Muscle layer of colon (tissue), 2 donors: Measurements from ENCODE around the gene DAPK2.

Experiments used
- H3K27ac ChIP-seq: one replicate; pipeline ENCODE4 v1.7.0; 2013; ENCODE audit warnings: low read depth, mild to moderate bottlenecking, low read length, moderate library complexity
- H3K27me3 ChIP-seq, 2 donors: one replicate each; pipeline ENCODE4 v1.7.0; 2013; ENCODE audit warnings: low read length in 2 of 2, mild to moderate bottlenecking in 2 of 2; ENCODE audit not compliant: insufficient read depth in 2 of 2, control insufficient read depth in 1 of 2
- H3K36me3 ChIP-seq: one replicate; pipeline ENCODE4 v1.7.0; 2013; ENCODE audit warnings: mild to moderate bottlenecking, low read length; ENCODE audit not compliant: insufficient read depth
- H3K4me1 ChIP-seq: one replicate; pipeline ENCODE4 v1.7.0; 2013; ENCODE audit warnings: mild to moderate bottlenecking, low read length; ENCODE audit not compliant: insufficient read depth
- H3K4me3 ChIP-seq, 2 donors: one replicate each; pipeline ENCODE4 v1.7.0; 2013; ENCODE audit warnings: low read length in 2 of 2, low read depth in 1 of 2, mild to moderate bottlenecking in 1 of 2, moderate library complexity in 1 of 2
- H3K9ac ChIP-seq: one replicate; pipeline ENCODE4 v1.7.0; 2013; ENCODE audit warnings: low read length
- H3K9me3 ChIP-seq: one replicate; pipeline ENCODE4 v1.7.0; 2013; ENCODE audit warnings: mild to moderate bottlenecking, low read length
- donor health status: abdominal sarcoma.
- donor health status: Adenocarcinoma of cecum.

Gene DAPK2

GRCh38 chr15:63981596-63982320 lies 64.5 kb downstream of the DAPK2 start:
- Histone ChIP-seq H3K4me3 (no peak overlapping the region), H3K4me1 (peaks cover 19% of the 10 kb centered on the region), H3K9me3 (no peaks in the 10 kb centered on the region), H3K9ac (no peak overlapping the region), H3K36me3 (no peaks in the 10 kb centered on the region), H3K27ac (no peak overlapping the region), H3K27me3 (no peaks in the 10 kb centered on the region)

GRCh38 chr15:63979262-63979793 lies 67.0 kb downstream of the DAPK2 start:
- no peak overlapping the region for H3K9ac ChIP-seq
- no peaks in the 10 kb centered on the region for H3K36me3 ChIP-seq
- H3K4me3 ChIP-seq: no peak overlapping the region
- peaks cover 19% of the 10 kb centered on the region for H3K4me1 ChIP-seq
- no peaks in the 10 kb centered on the region for H3K27me3 ChIP-seq
- no peaks in the 10 kb centered on the region for H3K9me3 ChIP-seq
- peak overlapping the region; percentile 30 for H3K27ac ChIP-seq

- Histone ChIP-seq H3K36me3 (no peaks in the 10 kb centered on the region), H3K27me3 (no peaks in the 10 kb centered on the region), H3K9me3 (no peaks in the 10 kb centered on the region), H3K4me1 (peaks cover 19% of the 10 kb centered on the region), H3K9ac (no peak overlapping the region), H3K4me3 (no peak overlapping the region), H3K27ac (peak overlapping the region; percentile 30)
Measured at GRCh38 chr15:63978511-63979261, 67.6 kb downstream of the DAPK2 start.

GRCh38 chr15:63977119-63977518 lies 69.2 kb downstream of the DAPK2 start:
- Histone ChIP-seq H3K27ac (no peak overlapping the region), H3K9ac (no peak overlapping the region), H3K36me3 (no peaks in the 10 kb centered on the region), H3K4me1 (peaks cover 19% of the 10 kb centered on the region), H3K27me3 (no peaks in the 10 kb centered on the region), H3K9me3 (no peaks in the 10 kb centered on the region), H3K4me3 (no peak overlapping the region)

GRCh38 chr15:63974021-63974420 lies 72.3 kb downstream of the DAPK2 start:
- Histone ChIP-seq H3K27ac (no peak overlapping the region), H3K4me1 (peaks cover 8% of the 10 kb centered on the region)

GRCh38 chr15:63973212-63974009 lies 72.9 kb downstream of the DAPK2 start:
- no peaks in the 10 kb centered on the region for H3K36me3 ChIP-seq
- no peaks in the 10 kb centered on the region for H3K9me3 ChIP-seq
- no peak overlapping the region for H3K27ac ChIP-seq
- peaks cover 2% of the 10 kb centered on the region for H3K4me1 ChIP-seq
- no peak overlapping the region for H3K9ac ChIP-seq
- H3K4me3 ChIP-seq: no peak overlapping the region
- no peaks in the 10 kb centered on the region for H3K27me3 ChIP-seq

More at GRCh38 chr15:63974021-63974420, 72.3 kb downstream of the DAPK2 start:
- Histone ChIP-seq H3K9ac (no peak overlapping the region), H3K36me3 (no peaks in the 10 kb centered on the region), H3K27me3 (no peaks in the 10 kb centered on the region), H3K9me3 (no peaks in the 10 kb centered on the region), H3K4me3 (no peak overlapping the region)

- Histone ChIP-seq H3K9ac (no peak overlapping the region), H3K9me3 (no peaks in the 10 kb centered on the region), H3K4me3 (no peak overlapping the region), H3K27ac (no peak overlapping the region), H3K4me1 (no peaks in the 10 kb centered on the region), H3K27me3 (no peaks in the 10 kb centered on the region), H3K36me3 (no peaks in the 10 kb centered on the region)
Measured at GRCh38 chr15:63972801-63973200, 73.5 kb downstream of the DAPK2 start.

GRCh38 chr15:63971904-63972303 lies 74.4 kb downstream of the DAPK2 start:
- H3K4me3 ChIP-seq: no peak overlapping the region
- H3K27me3 ChIP-seq: no peaks in the 10 kb centered on the region
- no peak overlapping the region for H3K27ac ChIP-seq
- H3K36me3 ChIP-seq: no peaks in the 10 kb centered on the region
- H3K9me3 ChIP-seq: no peaks in the 10 kb centered on the region
- H3K9ac ChIP-seq: no peak overlapping the region
- H3K4me1 ChIP-seq: no peaks in the 10 kb centered on the region

GRCh38 chr15:63971427-63971805 lies 74.9 kb downstream of the DAPK2 start:
- H3K9me3 ChIP-seq: no peaks in the 10 kb centered on the region
- no peak overlapping the region for H3K4me3 ChIP-seq
- H3K4me1 ChIP-seq: no peaks in the 10 kb centered on the region
- H3K9ac ChIP-seq: no peak overlapping the region
- no peaks in the 10 kb centered on the region for H3K27me3 ChIP-seq
- H3K27ac ChIP-seq: no peak overlapping the region
- no peaks in the 10 kb centered on the region for H3K36me3 ChIP-seq

- Histone ChIP-seq H3K9ac (no peak overlapping the region), H3K27me3 (no peaks in the 10 kb centered on the region), H3K4me1 (no peaks in the 10 kb centered on the region), H3K9me3 (no peaks in the 10 kb centered on the region), H3K36me3 (no peaks in the 10 kb centered on the region), H3K27ac (no peak overlapping the region), H3K4me3 (no peak overlapping the region)
Measured at GRCh38 chr15:63970621-63971426, 75.5 kb downstream of the DAPK2 start.
